ENCODE data around the gene HDDC3.
A peak's percentile ranks its signal among the peaks of the same experiment; 100 is the strongest.

The HDDC3 gene

DNA sequence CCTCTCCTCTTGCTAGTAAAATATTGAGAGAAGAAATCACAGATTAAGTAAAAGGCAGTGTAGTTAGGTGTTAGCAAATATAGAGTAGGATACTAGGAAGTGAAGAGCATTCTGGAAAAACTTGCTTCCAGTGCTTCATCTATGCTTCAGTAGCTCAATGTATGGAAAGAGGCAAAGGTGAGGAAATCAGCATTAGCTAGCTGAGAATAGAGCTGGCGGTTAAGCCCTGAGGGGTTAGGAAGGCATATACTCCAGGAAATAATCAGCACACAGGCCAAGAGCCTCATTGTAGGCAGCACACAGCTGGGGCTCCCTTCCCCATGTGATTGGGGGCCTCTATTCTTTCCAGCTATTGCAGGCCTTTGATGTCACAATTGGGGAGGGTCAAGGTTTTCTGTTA is 36.1 kb upstream of the HDDC3 start:
- Histone ChIP-seq H3K4me3 (no peak overlapping the region), H3K27ac (no peak overlapping the region)
- no peak for DNase-seq (ENCODE audit: low spot score)
- TF ChIP-seq, protein P1, sequence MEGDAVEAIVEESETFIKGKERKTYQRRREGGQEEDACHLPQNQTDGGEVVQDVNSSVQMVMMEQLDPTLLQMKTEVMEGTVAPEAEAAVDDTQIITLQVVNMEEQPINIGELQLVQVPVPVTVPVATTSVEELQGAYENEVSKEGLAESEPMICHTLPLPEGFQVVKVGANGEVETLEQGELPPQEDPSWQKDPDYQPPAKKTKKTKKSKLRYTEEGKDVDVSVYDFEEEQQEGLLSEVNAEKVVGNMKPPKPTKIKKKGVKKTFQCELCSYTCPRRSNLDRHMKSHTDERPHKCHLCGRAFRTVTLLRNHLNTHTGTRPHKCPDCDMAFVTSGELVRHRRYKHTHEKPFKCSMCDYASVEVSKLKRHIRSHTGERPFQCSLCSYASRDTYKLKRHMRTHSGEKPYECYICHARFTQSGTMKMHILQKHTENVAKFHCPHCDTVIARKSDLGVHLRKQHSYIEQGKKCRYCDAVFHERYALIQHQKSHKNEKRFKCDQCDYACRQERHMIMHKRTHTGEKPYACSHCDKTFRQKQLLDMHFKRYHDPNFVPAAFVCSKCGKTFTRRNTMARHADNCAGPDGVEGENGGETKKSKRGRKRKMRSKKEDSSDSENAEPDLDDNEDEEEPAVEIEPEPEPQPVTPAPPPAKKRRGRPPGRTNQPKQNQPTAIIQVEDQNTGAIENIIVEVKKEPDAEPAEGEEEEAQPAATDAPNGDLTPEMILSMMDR (IDR thresholded peaks at IDR 0.05): no peak

GRCh38 chr15:90967206-90967605 is 34.9 kb upstream of the HDDC3 start:
- DNase-seq (ENCODE audit: low spot score): no peak
- no peak overlapping the region for H3K27ac ChIP-seq
- no peak overlapping the region for H3K4me3 ChIP-seq
- TF ChIP-seq, protein P1 (IDR thresholded peaks at IDR 0.05): no peak

GRCh38 chr15:90966262-90966661 is 33.9 kb upstream of the HDDC3 start:
- no peak overlapping the region for H3K4me3 ChIP-seq
- no peak for DNase-seq (ENCODE audit: low spot score)

GRCh38 chr15:90962021-90962420 is 29.7 kb upstream of the HDDC3 start:
- TF ChIP-seq, protein P1 (IDR thresholded peaks at IDR 0.05): no peak
- H3K4me3 ChIP-seq: no peak overlapping the region
- H3K27ac ChIP-seq: no peak overlapping the region
- DNase-seq (ENCODE audit: low spot score): no peak

More at GRCh38 chr15:90966262-90966661, 33.9 kb upstream of the HDDC3 start:
- TF ChIP-seq, protein P1 (IDR thresholded peaks at IDR 0.05): no peak
- H3K27ac ChIP-seq: no peak overlapping the region

DNA sequence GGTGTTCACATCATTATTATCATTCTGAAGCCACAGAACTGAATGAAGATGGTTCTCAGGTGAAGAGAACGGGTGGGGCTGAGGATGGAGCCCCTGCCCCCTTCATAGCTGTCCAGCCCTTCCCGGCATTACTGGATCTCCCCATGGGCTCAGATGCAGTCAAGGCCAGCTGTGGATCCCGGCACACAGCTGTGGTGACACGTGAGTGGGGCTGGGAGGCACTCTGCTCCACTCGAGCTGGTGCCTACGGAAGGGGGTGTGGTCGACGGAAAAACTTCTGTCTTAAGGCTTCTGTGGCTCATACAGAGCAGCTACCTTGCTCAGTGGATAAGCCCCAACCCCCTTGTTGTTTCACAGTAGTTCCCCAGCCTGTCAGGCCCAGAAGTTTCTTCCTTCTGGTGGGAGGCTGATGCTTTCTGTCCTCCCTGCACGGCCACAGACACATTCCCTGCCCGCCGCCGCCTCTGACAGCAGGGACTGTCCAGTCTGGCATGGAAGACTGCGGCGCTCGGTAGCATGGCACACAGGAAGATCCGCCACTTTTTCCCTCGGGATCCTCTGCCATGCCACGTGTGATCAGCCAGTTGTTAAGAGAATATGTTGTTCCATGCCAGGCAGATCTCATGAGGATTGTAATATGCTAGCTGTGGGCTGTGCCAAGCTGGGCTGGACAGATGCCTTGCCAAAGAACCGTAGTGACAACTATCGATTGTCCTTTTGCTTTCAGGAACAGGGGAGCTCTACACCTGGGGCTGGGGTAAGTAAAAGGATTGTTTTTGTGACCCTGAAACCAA is 28.1 kb upstream of the HDDC3 start:
- TF ChIP-seq, protein P1 (IDR thresholded peaks at IDR 0.05): no peak
- peak overlapping the region; percentile 84 to 87 for H3K27ac ChIP-seq
- peak overlapping the region; percentile 36 for H3K4me3 ChIP-seq
- no peak for DNase-seq (ENCODE audit: low spot score)

- TF ChIP-seq, protein P1 (IDR thresholded peaks at IDR 0.05): no peak
Observed at GRCh38 chr15:90959894-90960293, 27.5 kb upstream of the HDDC3 start.

GRCh38 chr15:90959028-90959595 is 26.8 kb upstream of the HDDC3 start:
- Histone ChIP-seq H3K27ac (peak overlapping the region; percentile 84 to 87), H3K4me3 (no peak overlapping the region)
- DNase-seq (ENCODE audit: low spot score): no peak
- TF ChIP-seq, protein P1 (IDR thresholded peaks at IDR 0.05): no peak

More at GRCh38 chr15:90959894-90960293, 27.5 kb upstream of the HDDC3 start:
- H3K27ac ChIP-seq: peak overlapping the region; percentile 84 to 87
- no peak overlapping the region for H3K4me3 ChIP-seq
- DNase-seq (ENCODE audit: low spot score): peak; percentile 93
